ENCODE results near the gene STEEP1. TPM values are rescaled to one million over a fixed set of nuclear protein-coding genes. Genes with fewer than 3 reads are reported as not detected.
"Not testable (repeated sequence)": the region's sequence is repeated elsewhere in the genome, so short reads cannot be mapped to it uniquely, and the experiment has no call there.

The STEEP1 gene
- polyA plus RNA-seq, 1 experiment, result 19.7 TPM

DNA sequence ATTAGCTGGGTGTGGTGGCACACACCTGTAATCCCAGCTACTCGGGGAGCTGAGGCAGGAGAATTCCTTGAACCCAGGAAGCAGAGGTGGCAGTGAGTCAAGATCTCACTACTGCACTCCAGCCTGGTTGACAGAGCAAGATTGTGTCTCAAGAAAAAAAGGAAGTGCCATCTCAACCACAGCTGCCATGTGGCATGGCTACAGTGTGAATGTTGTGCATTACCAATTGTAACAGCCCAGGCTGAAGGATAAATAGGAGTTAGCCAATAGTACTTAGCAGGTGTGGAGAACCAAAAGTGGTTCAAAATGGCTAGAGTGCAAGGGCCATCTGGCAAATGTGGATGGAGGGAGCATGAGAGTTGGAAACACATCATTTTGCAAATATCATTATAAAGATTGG lies 68.0 kb downstream of the STEEP1 start:
- ChIA-PET CTCF (interaction anchor here (0.6 to 1.0 kb wide), 3 partner anchors 11 to 15 kb away, joined by 3 to 5 read pairs (median 4); no protein-coding TSS in a partner anchor), POLR2A (no interaction called here)
- Histone ChIP-seq H3K27me3 (ENCODE audit: control insufficient read depth, insufficient read depth, low read length) (no peaks in the 10 kb centered on the region), H3K27ac (ENCODE audit: low read depth, low read length) (no peak overlapping the region), H3K9me3 (ENCODE audit: control insufficient read depth, insufficient read depth, low read length) (no peaks in the 10 kb centered on the region), H3K4me3 (ENCODE audit: low read depth, low read length) (no peak overlapping the region)
- DNase-seq (ENCODE audit: low read depth, low spot score), result no peak
- TF ChIP-seq, protein P1, sequence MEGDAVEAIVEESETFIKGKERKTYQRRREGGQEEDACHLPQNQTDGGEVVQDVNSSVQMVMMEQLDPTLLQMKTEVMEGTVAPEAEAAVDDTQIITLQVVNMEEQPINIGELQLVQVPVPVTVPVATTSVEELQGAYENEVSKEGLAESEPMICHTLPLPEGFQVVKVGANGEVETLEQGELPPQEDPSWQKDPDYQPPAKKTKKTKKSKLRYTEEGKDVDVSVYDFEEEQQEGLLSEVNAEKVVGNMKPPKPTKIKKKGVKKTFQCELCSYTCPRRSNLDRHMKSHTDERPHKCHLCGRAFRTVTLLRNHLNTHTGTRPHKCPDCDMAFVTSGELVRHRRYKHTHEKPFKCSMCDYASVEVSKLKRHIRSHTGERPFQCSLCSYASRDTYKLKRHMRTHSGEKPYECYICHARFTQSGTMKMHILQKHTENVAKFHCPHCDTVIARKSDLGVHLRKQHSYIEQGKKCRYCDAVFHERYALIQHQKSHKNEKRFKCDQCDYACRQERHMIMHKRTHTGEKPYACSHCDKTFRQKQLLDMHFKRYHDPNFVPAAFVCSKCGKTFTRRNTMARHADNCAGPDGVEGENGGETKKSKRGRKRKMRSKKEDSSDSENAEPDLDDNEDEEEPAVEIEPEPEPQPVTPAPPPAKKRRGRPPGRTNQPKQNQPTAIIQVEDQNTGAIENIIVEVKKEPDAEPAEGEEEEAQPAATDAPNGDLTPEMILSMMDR (IDR thresholded peaks at IDR 0.05; ENCODE audit: low read depth, low read length), result no peak

- H3K9me3 ChIP-seq (ENCODE audit: control insufficient read depth, insufficient read depth, low read length), result no peaks in the 10 kb centered on the region
- H3K4me3 ChIP-seq (ENCODE audit: low read depth, low read length), result no peak overlapping the region
- H3K27me3 ChIP-seq (ENCODE audit: control insufficient read depth, insufficient read depth, low read length), result no peaks in the 10 kb centered on the region
- POLR2A ChIA-PET, result interaction anchor here (1.3 kb wide), 1 partner anchor 295 kb away, joined by 4 read pairs; the partner anchor contains the start of gene RPL39
- TF ChIP-seq, protein P1 (IDR thresholded peaks at IDR 0.05; ENCODE audit: low read depth, low read length), result no peak
- DNase-seq (ENCODE audit: low read depth, low spot score), result no peak
- H3K27ac ChIP-seq (ENCODE audit: low read depth, low read length), result no peak overlapping the region
- CTCF ChIA-PET, result interaction anchor here (0.6 to 3.6 kb wide), 5 partner anchors 10 to 16 kb away, joined by 3 to 13 read pairs (median 5); no protein-coding TSS in a partner anchor
Observed at GRCh38 chrX:119495734-119496726, 69.2 kb downstream of the STEEP1 start.

DNA sequence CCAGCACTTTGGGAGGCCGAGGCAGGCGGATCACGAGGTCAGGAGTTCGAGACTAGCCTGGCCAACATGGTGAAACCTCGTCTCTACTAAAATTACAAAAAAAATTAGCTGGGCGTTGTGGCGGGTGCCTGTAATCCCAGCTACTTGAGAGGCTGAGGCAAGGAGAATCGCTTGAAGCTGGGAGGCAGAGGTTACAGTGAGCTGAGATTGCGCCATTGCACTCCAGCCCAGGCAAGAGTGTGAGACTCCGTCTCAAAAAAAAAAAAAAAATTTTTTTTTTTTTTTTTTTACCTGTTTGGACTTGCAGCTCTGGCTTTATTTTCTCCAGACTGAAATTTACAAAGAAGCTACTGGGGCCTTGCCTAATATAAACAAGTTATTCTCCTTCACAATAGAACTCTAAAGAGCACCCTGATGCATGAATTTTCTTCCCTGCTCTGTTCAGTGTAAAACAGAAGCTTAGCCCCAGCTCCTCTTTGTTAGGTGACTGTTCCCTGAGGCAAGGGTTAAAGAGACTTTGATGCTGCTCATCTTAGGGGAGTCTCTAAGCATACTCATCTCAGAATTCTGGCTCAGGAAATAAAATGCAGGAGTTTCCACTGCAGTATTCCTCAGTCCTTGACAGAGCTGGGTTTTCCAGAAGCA lies 71.2 kb downstream of the STEEP1 start:
- CTCF ChIA-PET, result interaction anchor here (0.6 to 3.6 kb wide), 7 partner anchors 11 to 116 kb away, joined by 4 to 15 read pairs (median 5); no protein-coding TSS in a partner anchor
- H3K27me3 ChIP-seq (ENCODE audit: control insufficient read depth, insufficient read depth, low read length); DNase-seq (ENCODE audit: low read depth, low spot score); H3K27ac ChIP-seq (ENCODE audit: low read depth, low read length); H3K9me3 ChIP-seq (ENCODE audit: control insufficient read depth, insufficient read depth, low read length); H3K4me3 ChIP-seq (ENCODE audit: low read depth, low read length): not testable (repeated sequence)
- POLR2A ChIA-PET, result interaction anchor here (0.6 kb wide), 1 partner anchor 81 kb away, joined by 3 read pairs; no protein-coding TSS in a partner anchor

DNA sequence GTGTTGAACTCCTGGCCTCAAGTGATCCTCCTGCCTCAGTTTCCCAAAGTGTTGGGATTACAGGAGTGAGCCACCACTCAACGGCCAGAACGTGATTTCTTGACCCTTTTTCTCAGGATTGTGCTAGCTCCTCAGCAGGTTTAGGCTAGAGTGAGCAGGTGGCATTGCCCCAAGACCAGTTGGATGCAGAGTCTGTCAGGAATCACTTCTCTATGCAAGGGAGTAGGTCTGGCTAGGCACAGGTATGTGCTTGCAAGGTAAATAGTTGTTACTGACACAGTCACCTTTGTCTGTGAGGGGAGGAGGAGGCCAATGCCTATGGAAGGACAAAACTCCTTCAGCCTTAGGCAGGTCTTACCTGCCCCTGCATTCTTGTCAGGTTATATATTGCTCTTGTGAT lies 72.7 kb downstream of the STEEP1 start:
- H3K27me3 ChIP-seq (ENCODE audit: control insufficient read depth, insufficient read depth, low read length), result no peaks in the 10 kb centered on the region
- H3K27ac ChIP-seq (ENCODE audit: low read depth, low read length), result no peak overlapping the region
- CTCF ChIA-PET, result interaction anchor here (2.0 to 3.6 kb wide), 3 partner anchors 10 to 20 kb away, joined by 7 to 15 read pairs (median 13); no protein-coding TSS in a partner anchor
- no peaks in the 10 kb centered on the region for H3K9me3 ChIP-seq (ENCODE audit: control insufficient read depth, insufficient read depth, low read length)
- no peak overlapping the region for H3K4me3 ChIP-seq (ENCODE audit: low read depth, low read length)
- POLR2A ChIA-PET, result no interaction called here
- no peak for DNase-seq (ENCODE audit: low read depth, low spot score)
- TF ChIP-seq, protein P1 (IDR thresholded peaks at IDR 0.05; ENCODE audit: low read depth, low read length), result no peak
